ENCODE measurements around the gene PRDX6.
"Not testable (repeated sequence)": the region's sequence is repeated elsewhere in the genome, so short reads cannot be mapped to it uniquely, and the experiment has no call there.

PRDX6 gene

GRCh38 chr1:173496757-173497320, 19.7 kb downstream of the PRDX6 start:
- no peak for DNase-seq (ENCODE audit: low read depth, low spot score)

- DNase-seq (ENCODE audit: low read depth, low spot score): no peak
Measured at GRCh38 chr1:173499729-173500128, 22.6 kb downstream of the PRDX6 start.

- DNase-seq (ENCODE audit: low read depth, low spot score): no peak
Measured at GRCh38 chr1:173502104-173502503, 25.0 kb downstream of the PRDX6 start.

- no peak for DNase-seq (ENCODE audit: low read depth, low spot score)
Measured at GRCh38 chr1:173503391-173503790, 26.3 kb downstream of the PRDX6 start.

GRCh38 chr1:173504268-173504667, 27.1 kb downstream of the PRDX6 start:
- DNase-seq (ENCODE audit: low read depth, low spot score): no peak

GRCh38 chr1:173505391-173505790, 28.3 kb downstream of the PRDX6 start:
- DNase-seq (ENCODE audit: low read depth, low spot score): peak; percentile 15

GRCh38 chr1:173506437-173506836, 29.3 kb downstream of the PRDX6 start:
- DNase-seq (ENCODE audit: low read depth, low spot score): peak; percentile 19

GRCh38 chr1:173507205-173507846, 30.2 kb downstream of the PRDX6 start:
- peak; percentile 92 for DNase-seq (ENCODE audit: low read depth, low spot score)

GRCh38 chr1:173507847-173508209, 30.7 kb downstream of the PRDX6 start:
- DNase-seq (ENCODE audit: low read depth, low spot score): no peak

- DNase-seq (ENCODE audit: low read depth, low spot score): no peak
Measured at GRCh38 chr1:173508541-173508940, 31.4 kb downstream of the PRDX6 start.

- no peak for DNase-seq (ENCODE audit: low read depth, low spot score)
Measured at GRCh38 chr1:173509797-173510196, 32.7 kb downstream of the PRDX6 start.

GRCh38 chr1:173514503-173514902, 37.4 kb downstream of the PRDX6 start:
- not testable (repeated sequence) for DNase-seq (ENCODE audit: low read depth, low spot score)

GRCh38 chr1:173520799-173521198, 43.7 kb downstream of the PRDX6 start:
- DNase-seq (ENCODE audit: low read depth, low spot score): no peak

- DNase-seq (ENCODE audit: low read depth, low spot score): no peak
Measured at GRCh38 chr1:173523329-173523728, 46.2 kb downstream of the PRDX6 start.

- DNase-seq (ENCODE audit: low read depth, low spot score): no peak
Measured at GRCh38 chr1:173525926-173526325, 48.8 kb downstream of the PRDX6 start.

- DNase-seq (ENCODE audit: low read depth, low spot score): no peak
Measured at GRCh38 chr1:173527151-173527826, 50.2 kb downstream of the PRDX6 start.

GRCh38 chr1:173529106-173529505, 52.0 kb downstream of the PRDX6 start:
- DNase-seq (ENCODE audit: low read depth, low spot score): no peak

GRCh38 chr1:173530795-173531693, 53.9 kb downstream of the PRDX6 start:
- peak; percentile 44 for DNase-seq (ENCODE audit: low read depth, low spot score)

GRCh38 chr1:173532237-173532636, 55.1 kb downstream of the PRDX6 start:
- DNase-seq (ENCODE audit: low read depth, low spot score): no peak

- no peak for DNase-seq (ENCODE audit: low read depth, low spot score)
Measured at GRCh38 chr1:173536223-173536622, 59.1 kb downstream of the PRDX6 start.

All from astrocyte of the hippocampus (primary cell).